SK-N-MC (cell line): ENCODE data around the gene GJE1.

Experiments
- EZH2 ChIP-seq: fragments of 200-600 bp; sonication (generic); IDR thresholded peaks from one replicate; pipeline ENCODE4 v1.6.1; 2017; ENCODE audit warnings: antibody characterized with exemption
- FOXP2 ChIP-seq: optimal IDR thresholded peaks from 2 replicates; pipeline ENCODE3; 2011; ENCODE audit warnings: mild to moderate bottlenecking, moderate library complexity; ENCODE audit not compliant: insufficient read depth; ENCODE audit errors: extremely low read length, control extremely low read depth
- POLR2AphosphoS5 ChIP-seq: IDR thresholded peaks from 2 replicates; pipeline ENCODE4 v1.6.1; 2012; ENCODE audit warnings: mild to moderate bottlenecking, low read depth, low read length, borderline replicate concordance

GRCh38 chr6:142173980-142174379, 41.3 kb downstream of the GJE1 start:
- TF ChIP-seq POLR2AphosphoS5, result no peak
- TF ChIP-seq EZH2, result no peak
- no peak for TF ChIP-seq FOXP2
